CD4-positive, alpha-beta T cell treated with Interferon gamma for 1 hour (primary cell): ENCODE measurements around the gene LLGL2.
A peak's percentile ranks its signal among the peaks of the same experiment; 100 is the strongest.

Experiments used
- DNase-seq: peaks from one replicate; pipeline ENCODE4 v3.0.0-alpha.2; 2020

LLGL2 gene

DNA sequence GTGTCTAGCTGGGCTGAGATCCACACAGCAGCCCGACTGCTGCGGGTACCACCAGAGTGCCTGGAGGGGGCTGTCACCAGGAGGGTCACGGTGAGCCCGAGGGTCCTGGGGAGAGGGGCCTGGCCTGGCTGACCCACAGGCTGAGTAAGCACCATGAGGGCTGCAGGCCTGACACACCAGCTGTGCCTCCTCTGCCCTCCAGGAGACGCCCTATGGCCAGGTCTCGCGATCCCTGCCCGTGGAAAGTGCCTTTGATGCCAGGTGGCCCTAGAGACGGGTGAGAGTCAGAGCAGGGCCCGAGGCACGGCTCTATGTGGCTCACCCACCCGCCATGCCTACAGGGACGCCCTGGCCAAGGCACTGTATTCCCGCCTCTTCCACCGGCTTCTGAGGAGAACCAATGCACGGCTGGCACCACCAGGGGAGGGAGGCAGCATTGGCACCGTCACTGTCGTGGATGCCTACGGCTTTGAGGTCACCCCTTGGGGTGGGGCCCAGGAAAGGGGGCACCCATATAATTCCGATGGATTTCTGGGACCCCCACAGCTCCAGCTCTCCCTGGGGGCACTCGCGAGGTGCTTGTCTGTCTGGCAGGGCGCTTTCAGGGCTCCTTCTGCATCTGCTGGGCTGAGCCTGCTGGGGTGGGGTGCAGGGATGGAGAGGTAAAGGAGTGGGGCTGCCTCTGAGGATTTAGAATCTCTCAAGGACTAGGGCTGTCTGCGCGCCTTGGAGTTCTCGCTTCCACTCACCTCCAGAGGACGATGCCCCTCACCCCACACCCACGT lies 69.2 kb downstream of the LLGL2 start:
- DNase-seq: no peak

DNA sequence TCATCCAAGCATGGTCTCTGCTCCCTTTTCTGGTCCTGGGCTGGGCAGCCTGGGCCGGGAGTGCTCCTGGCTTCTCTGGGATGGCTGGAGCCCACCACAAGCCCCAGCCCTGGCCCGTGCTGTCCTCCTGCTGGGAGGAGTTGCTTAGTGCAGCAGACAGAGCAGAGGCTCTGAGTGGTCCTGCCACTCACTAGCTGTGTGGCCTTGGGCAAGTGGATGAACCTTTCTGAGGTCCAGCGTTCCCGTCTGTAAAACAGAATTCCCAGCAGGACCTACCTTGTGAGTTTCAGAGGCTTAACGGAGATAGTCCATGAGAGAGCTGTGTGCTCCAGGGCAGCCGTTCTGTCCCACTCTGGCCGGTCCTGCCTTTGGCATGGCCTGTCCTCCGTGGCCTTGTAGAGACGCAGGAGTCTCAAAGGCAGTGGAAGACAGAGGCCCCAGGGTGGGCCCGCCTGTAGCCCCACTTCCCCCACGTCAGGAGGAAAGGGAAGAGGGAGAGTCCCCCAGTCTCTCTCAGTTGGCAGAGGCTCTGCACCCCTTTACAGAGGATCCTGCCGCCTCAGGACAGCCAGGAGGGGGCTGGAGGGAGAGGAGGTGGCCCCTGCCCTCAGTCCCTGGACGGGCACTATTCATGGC lies 69.9 kb downstream of the LLGL2 start:
- no peak for DNase-seq

DNA sequence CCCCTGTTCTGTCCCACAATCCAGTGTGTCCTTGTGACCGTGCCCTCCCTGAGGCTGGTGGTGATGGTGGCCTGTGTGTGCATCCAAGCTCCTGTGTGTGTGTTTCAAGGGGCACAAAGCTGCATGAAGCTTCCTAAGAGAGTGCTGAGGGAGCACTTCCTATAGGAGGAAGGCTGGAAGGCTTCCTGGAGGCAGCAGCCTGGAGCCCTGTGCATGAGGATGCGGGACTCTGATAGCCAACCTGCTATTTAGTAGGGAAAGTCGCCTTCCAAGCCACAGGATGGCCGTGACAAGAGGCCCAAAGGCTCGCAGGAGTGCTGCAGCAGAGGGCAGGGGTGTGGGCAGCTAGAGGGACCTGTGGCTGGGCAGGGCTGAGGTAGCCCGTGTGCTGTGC lies 70.4 kb downstream of the LLGL2 start:
- DNase-seq: no peak

DNA sequence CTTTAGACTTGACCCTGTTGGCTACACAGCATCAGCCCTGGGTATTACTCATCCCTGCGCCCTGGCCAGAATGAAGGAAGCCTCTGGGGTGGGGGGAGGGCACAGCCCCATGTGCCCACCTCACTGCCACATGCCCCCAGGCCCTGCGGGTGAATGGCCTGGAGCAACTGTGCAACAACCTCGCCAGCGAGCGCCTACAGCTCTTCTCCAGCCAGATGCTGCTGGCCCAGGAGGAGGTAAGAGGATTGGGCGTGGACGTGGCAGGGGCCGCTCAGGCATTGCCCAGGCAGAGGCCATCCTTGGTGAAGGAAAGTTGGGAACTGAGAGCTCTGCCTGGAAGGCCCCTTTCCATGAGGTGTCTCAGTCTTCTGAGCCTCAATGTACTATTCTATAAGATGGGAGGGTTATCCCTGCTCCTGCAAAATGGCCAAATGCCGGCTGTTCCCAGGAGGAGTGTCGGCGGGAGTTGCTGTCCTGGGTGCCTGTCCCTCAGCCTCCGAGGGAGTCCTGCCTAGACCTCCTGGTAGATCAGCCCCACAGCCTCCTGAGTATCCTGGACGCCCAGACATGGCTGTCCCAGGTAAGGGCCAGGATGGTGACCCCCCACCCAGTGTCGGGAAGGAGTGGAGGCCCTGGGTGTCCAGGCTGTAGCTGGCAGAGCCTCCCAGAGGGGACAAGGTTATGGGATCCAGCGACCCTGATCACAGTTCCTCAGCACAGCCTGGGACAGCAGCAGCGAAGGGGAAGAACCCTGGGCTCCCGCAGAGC lies 71.0 kb downstream of the LLGL2 start:
- no peak for DNase-seq

DNA sequence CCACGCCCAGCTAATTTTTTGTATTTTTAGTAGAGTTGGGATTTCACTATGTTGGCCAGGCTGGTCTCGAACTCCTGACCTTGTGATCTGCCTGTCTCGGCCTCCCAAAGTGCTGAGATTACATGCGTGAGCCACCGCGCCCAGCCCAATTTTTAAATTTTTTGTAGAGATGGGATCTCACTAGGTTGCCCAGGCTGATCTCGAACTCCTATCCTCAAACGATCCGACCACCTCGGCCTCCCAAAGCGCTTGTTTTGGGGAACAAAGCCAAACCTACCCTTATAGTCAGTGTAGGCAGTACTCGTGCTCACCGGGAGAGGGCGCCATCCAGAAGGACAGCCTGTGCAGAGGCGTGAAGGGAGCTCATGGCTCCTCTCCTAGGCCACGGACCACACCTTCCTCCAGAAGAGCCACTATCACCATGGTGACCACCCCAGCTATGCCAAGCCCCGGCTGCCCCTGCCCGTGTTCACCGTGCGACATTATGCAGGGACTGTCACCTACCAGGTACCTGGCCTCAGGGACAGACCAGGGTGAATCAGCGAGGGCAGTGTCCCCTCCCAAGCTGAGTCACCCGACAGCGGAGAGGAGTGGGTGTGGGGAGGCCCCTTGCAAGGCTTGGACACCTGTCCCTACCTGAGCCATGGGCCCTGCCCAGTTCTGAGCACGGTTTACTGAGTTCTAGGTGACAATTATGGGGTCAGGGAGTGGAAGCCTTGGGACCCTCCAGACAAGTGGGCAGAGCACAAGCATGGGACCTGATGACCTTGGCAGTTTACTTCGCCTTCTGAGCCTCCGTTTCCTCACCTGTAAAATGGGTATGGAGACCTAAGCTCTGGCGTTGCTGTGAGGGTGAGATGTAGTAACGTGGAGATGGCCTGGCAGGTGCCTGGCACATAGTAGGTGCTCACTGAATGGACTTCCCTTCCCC lies 75.8 kb downstream of the LLGL2 start:
- DNase-seq: peak; percentile 47

DNA sequence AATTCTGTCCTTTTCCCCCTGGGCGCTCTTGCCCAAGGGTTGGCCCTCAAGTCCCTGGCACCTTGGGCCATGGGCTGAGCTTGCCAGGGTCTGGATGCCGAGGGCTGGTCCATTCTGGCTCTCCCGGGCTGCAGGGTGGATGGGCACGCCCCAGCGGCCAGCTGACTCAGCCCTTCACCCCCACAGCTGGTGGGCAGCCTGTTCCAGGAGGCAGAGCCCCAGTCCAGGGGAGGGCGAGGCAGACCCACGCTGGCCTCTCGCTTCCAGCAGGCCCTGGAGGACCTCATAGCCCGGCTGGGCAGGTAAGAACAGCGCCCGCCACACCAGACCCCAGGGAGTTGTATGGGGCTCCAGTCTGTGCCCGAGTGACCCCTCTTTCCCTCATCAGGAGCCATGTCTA lies 77.1 kb downstream of the LLGL2 start:
- no peak for DNase-seq

DNA sequence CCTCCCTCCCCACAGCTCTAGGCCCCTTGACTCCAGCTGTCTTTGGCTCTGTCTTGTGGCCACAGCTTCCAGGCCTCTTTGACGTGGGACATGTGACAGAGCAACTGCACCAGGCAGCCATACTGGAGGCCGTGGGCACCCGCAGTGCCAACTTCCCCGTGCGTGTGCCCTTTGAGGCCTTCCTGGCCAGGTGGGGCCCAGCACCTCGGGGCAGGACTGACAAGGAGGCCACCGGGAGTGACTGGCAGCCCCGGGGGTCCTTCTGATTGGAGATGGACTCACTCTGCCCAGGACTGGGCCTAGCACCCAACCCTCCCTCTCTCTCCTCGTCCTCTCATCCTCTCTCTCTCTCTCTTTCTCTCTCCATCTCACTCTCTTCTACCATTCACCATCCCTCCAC lies 77.6 kb downstream of the LLGL2 start:
- DNase-seq: no peak

DNA sequence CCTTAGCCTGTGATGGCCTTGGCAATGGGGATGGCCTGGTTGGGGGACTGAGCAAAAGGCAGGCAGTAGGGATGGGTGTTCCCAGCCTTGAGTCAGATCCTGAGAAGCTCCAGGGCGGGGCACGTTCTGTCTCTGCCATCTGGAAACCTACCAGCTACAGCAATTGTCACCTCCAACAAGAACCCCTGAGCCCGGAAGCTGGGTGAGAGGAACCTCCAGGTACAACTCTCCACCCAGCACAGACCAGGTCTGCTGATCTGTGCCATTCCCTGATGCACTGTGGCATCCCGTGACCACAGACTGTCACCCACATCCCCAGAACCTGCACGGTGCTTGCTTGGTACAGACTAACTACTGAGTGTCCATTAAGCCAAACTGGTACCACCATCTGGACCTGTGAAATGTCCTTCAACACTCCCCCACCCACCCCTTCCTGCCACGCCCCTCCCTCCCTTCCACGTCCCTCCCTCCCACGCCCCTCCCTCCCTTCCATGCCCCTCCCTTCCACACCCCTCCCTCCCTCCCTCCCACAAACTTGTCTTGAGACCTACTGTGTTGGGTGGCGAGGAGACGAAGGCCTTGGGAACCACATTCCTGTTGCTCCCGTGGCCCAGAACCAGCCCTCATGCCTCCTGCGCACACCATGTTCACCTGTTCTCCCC lies 78.7 kb downstream of the LLGL2 start:
- no peak for DNase-seq

DNA sequence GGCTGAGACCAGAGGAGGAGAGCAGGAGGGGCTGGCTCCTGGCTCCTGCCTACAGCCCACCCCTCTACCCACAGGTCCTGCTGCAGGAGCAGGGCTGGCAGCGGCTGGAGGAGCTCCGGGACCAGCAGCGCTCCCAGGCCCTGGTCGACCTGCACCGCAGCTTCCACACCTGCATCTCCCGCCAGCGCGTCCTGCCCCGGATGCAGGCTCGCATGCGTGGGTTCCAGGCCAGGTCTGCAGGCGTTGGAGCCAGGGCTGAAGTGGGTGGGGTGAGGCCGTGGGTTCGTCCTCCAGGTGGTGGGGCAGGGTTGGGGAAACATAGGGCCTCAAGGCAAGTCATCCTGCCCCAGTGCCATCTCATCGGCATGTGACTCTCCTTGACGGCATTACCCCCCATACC lies 80.3 kb downstream of the LLGL2 start:
- no peak for DNase-seq

DNA sequence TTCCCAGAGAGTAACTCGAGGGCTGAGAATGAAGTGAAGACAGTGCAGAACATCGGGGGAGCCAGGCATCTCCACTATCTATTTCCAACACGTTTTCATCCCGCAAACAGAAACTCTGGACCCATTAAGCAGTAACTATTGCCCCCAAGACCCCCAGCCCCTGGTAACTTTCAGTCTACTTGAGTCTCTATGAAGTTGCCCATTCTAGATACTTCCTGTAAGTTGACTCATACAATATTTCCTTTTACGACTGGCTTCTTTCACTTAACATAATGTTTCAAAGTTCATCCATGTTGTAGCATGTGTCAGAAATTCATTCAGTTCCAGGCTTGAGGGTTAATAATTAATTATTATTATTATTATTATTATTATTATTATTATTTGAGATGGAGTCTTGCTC lies 81.6 kb downstream of the LLGL2 start:
- DNase-seq: no peak

DNA sequence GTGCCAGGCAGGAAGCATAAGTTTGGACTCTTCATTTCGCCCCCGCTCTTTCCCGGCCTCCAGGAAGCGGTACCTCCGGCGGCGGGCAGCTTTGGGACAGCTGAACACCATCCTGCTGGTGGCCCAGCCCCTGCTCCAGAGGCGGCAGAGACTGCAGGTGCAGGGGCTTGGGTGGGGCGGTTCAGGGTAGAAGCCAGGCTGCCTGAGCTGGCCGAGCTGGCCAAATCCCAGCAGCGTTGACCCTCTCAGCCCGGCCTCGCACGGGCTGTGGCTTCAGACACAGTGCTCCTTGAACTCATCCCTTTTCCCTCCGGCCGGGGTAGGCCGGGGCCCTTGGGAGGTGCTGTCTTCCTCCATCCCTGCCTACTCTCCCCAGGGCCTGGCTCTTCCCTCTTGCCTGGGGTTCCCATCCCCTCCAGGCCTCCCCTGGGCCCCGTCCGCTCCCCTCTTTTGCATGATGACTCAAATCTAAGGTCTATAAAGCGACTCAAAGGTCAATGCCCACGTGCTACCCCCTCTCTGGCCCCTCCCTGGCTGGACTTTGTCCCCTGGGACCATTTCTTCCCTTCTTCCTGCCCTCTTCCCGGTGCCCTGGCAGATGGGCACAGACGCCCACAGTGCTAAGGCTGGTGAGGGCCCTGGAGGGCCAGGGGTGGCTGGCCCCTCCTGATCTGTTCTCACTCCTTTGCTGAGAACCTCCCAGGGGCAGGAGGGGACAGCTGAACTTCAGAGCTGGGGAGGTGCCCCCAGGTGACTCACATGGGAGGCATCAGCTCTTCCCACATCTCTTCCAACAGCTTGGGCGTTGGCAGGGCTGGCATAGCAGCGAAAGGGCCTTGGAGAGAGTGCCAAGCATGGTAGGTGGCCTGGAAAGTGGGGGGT lies 84.8 kb downstream of the LLGL2 start:
- no peak for DNase-seq

DNA sequence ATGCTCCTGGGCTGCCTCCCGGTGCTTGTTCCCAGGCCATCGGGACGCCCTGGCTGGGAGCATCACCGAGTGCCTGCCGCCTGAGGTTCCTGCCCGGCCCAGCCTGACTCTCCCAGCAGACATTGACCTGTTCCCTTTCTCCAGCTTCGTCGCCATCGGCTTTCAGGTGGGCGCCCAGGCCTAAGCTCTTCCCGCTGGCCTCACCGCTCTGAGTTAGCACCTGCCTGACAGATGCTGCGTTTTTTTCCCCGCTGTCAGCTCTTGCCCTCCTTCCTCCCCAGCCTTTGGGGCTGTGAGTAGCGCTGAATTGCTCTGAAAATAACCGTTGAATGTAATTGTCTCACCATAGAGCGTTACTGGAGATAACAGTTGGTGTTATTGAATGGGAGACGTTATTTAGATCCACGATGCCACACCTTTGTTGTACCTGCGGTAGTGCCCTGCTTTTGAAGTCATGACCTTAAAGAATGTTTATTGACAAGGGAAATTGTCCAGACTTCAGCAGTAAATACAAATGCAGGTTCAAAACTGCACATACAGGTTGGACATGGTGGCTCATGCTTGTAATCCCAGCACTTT lies 86.4 kb downstream of the LLGL2 start:
- no peak for DNase-seq

DNA sequence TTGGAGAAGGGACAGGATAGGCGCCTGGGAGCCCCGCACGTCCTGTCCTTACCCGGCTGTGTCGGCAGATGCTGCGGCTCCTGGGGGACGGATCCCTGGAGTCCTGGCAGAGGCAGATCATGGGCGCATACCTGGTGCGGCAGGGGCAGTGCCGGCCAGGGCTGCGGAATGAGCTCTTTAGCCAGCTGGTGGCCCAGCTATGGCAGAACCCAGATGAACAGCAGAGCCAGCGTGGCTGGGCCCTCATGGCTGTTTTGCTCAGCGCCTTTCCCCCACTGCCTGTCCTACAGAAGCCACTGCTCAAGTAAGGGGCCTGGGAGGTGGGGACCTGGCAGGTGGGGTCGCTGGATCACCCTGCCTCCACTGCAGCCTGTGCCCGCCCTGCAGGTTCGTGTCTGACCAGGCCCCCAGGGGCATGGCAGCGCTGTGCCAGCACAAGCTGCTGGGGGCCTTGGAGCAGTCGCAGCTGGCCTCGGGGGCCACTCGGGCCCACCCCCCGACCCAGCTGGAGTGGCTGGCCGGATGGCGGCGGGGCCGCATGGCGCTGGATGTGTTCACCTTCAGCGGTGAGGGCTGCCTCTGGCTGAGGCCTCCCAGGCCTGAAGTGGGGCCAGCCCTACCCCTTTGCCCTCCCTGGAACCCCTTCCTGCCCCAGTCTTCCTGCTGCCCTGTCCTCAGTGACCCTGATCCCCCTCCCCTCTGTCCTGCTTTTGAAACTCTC lies 87.6 kb downstream of the LLGL2 start:
- no peak for DNase-seq

DNA sequence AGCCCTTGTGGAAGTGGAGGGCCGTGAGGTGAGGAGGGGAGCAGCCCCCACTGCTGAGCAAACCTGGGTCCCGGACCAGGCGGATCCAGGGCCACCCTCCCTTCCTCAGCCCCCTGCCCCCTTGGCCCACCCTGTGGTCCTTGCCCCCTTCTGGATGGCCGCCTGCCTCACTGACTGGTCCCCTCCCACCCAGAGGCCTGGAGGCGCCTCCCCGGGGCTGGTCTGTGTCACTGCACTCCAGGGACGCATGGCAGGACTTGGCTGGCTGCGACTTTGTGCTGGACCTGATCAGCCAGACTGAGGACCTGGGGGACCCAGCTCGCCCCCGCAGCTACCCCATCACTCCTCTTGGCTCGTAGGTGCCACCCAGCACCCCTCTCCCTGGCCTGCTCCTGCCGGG lies 88.5 kb downstream of the LLGL2 start:
- no peak for DNase-seq

DNA sequence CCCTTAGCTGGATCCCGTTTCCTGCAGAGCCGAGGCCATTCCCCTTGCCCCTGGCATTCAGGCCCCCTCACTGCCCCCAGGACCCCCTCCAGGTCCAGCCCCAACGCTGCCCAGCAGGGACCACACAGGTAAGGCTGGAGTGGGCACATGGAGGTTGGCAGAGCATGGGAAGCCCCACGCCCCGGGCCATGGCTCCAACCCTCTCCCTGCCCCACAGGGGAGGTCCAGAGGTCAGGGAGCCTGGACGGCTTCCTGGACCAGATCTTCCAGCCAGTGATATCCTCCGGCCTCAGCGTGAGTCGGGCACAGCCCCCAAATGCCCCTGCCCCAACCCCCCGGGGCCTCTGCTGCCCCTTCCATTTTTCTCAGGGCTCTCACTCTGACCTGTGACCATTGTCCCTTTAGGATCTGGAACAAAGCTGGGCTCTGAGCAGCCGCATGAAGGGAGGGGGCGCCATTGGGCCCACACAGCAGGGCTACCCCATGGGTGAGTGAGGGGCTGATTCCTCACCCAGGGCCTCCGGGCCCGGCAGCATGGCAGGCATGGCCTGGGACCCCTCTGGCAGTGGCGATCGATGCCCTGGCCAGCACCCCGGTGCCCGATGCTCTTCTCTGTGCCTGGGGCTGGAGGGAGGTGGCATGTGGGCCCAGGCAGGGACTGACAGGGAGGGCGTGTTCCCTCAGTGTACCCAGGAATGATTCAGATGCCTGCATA lies 89.2 kb downstream of the LLGL2 start:
- no peak for DNase-seq

DNA sequence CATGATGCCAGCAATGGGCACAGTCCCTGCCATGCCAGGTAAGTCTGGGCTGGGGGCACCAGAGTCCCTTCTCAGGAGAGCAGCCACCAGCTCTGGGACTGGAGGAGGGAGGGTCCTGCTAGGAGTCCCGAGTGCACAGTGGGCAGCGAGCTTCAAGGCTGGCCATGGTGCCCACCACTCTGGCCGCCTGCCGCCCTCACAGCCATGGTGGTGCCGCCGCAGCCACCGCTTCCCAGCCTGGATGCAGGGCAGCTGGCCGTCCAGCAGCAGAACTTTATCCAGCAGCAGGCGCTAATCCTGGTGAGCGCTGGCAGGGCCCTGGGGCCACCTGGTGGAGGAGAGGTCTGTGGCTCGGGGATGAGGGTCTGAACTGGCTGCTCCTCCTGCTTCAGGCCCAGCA lies 89.8 kb downstream of the LLGL2 start:
- no peak for DNase-seq

DNA sequence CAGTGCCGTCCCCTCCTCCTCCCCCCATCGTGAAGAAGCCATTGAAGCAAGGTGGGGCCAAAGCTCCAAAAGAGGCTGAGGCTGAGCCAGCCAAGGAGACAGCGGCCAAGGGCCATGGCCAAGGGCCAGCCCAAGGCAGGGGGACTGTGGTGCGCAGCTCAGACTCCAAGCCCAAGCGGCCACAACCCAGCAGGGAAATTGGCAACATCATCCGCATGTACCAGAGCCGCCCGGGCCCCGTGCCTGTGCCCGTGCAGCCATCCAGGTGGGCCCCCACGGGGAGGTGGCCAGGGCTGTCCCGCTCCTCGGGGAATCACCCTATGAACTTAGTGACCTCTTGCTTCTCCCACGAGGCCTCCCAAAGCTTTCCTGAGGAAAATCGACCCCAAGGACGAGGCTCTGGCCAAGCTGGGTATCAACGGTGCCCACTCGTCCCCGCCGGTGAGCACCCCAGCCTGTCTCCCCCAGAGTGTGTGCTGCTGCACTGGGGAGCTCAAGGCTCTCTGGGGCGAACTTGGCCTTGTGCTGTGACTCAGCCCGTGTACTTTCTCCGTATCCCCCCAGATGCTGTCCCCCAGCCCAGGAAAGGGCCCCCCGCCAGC lies 91.1 kb downstream of the LLGL2 start:
- no peak for DNase-seq

DNA sequence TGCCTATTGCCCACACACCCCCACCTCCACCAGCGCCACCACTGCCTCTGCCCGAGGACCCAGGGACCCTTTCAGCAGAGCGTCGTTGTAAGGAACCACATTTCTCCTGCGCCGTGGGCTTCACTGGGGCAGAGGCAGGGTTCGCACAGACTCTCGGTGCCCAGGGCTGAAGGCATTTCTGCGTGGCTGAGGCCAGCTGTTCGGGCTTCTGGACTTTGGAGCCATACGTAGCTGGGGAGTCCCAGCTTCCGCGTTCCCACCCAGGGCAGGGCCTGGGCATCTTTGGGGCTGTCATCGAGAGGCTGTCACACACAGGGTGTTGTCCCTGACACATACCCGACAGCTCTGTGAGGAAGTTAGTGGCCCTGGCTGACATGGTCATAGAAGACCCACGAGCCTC lies 91.7 kb downstream of the LLGL2 start:
- no peak for DNase-seq

DNA sequence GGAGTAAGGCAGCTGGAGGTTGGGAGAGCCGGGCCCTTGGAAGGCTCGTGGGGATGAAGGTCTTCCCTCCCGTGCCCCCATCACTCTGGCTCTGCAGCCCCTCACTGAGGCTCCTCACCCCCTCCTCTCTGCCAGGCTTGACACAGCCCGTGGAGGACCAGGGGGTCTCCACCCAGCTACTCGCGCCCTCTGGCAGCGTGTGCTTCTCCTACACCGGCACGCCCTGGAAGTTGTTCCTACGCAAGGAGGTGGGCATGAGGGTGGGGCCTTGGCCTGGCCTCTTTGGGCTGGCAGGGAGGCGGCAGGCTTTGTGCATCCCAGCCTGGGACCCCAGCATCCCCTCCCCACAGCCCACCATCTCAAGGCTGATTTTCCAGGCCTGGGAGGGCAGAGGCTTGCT lies 92.2 kb downstream of the LLGL2 start:
- no peak for DNase-seq
